Activated CD4-positive, alpha-beta T cell treated with anti-CD3 and anti-CD28 coated beads for 4 hours (primary cell): Measurements from ENCODE around the gene SH3BP4.

Experiments used
- DNase-seq, 2 donors: peaks; one replicate each; pipeline ENCODE4 v3.0.0-alpha.2; 2020

The SH3BP4 gene

DNA sequence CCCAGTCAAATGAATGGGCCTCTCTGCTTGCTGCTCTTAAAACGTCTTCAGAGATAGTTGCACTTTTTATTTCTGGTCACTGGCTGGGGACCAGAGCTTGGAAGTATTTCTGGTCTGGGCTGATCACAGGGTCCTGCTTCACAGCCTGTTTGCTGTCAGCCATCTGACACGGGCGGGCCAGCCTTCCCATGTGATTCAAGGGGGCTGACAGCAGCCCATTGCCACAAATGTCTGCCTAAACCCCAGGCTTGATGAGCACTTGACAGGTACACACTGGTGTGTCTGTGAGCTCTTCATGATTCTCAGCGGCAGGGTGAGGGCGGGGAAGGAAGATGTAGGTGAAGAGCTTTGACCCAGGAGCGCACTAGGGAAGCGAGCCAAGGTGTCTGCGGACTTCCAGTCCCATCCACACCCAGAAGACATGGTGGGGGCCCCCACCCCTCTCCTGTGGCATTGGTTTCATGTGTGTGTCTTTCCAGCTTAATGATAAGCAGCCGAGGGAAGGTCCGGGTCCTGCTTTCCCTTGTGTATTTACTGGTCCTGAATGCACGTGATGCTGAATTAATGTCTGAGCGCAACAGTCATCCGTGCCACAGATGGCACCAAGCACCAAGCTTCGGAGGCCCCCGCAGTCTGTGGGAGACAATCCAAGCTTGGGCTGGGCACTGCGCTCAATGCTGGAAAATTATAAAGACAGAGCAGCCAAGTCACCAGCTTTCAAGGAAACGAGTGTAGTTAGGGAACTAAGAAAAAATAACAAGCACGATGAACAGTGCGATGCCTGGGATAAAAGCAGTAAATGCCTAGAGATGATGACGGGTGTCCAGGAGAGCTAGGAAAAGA, 73.3 kb downstream of the SH3BP4 start:
- DNase-seq: no peak

GRCh38 chr2:235025800-235026536, 74.2 kb downstream of the SH3BP4 start:
- DNase-seq: no peak

DNA sequence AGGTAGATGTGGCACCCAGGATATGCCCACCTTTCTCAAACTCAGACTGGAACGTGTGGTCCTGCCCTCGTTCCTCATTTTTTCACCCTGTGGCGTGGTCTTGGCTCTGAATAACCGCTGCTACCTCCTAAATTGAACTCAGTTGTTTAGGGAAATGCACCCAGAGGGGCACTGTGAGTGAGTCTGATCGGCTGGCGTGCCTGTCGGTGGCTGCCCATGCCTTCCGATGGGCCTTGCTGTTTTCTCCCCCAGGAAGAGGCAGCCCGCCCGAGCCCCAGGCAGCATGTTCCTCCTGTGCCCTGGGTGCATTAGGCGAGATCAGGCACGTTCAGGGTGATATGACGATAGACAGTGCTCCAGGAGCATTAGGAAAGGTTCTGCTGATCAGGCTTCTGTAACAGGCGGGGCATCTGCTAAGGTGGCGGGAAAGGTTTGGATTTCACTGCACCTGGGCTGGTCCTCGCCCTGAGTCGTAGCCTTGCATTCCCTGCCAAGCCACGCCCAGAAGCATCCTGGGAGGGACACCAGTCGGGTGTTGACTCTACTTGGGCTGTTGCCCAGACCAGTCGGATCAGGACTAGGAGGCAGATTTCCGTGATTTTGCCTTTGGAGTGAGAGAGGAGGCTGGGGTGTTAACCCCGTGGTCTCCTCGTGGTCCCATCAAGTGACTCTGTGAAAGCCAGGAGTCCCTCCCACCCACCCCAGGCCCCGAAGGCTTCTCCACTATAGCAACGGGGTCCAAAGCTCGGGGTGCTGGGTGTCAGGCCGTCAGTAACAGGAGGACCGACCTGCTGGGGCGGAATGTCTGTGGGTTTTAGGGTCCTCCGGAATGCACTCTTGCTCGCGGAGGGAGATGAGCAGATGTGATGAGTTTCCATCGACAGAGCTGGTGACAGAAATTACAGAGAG, 75.1 kb downstream of the SH3BP4 start:
- DNase-seq: no peak

DNA sequence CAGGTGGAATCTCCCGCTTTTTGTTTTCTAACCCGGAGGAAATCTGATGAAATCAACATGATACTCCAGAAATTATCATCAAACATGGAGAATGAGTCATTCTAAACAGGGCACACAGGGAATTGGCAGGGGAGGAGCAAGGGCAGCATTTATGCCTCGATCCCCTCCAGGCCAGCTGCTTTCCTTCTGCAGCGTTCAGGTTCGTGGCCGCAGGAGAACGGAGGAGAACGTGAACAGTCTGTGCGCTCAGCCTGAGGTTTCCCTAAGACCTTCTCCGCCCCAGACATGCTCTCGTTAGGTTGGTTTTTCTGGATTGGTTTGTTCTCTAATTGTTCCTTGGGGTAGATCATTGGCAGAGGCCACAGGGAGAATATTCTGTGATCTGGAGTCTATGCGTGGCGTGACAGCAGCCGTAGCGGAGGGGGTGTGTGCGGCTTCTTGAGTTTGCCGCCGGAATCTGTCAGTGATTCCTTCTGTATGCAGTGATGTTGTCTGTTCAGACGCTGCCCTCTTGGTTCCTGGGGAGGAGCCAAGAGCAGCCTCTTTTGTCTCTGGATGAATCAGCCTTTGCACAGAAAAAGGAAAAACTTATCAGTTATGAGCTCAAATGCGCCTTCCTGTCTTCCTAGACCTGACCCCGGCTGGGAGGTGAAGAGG, 75.9 kb downstream of the SH3BP4 start:
- no peak for DNase-seq

- DNase-seq: no peak
Observed at GRCh38 chr2:235028646-235029045, 76.8 kb downstream of the SH3BP4 start.

DNA sequence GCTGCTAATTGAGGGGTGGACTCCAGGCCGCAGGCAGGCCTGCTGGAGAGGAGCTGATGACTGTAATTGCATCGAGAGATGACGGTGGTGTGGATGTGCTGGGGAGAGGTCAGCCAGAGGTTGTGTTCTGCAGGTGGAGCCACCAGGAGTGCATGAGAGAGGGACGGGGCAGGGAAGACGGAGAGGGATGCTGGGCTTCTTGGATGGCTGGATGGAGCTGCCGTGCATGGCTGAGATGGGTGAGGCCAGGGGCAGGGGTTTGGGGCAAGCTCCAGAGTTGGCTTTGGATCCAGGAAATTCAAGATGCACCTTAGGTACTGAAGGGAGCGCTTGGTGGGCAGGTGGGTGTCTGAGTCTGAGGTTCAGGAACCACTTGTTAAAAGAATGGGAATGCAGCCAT, 77.2 kb downstream of the SH3BP4 start:
- no peak for DNase-seq

DNA sequence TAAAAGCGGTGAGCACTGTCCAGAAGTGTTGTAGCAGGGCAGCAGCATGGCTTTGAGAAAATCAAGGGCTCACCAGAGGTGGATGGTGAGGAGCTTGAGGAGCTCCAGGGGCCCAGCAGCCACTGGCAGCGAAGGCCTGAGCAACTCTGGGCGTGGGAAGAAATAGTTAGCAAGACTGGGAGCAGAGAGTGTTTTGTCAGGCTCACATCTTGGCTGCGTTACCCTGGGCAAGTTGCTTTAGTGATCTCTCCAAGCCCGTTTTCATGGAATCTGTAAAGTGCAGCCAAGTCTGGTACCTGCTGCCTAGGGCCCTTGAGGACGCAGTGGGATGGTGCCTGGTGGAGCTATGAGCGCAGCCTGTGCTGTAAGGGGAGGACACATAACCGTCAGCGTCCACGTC, 78.3 kb downstream of the SH3BP4 start:
- DNase-seq: no peak

GRCh38 chr2:235030936-235031335, 79.1 kb downstream of the SH3BP4 start:
- DNase-seq: no peak

GRCh38 chr2:235031686-235032373, 80.0 kb downstream of the SH3BP4 start:
- DNase-seq: no peak

- no peak for DNase-seq
Observed at GRCh38 chr2:235032466-235032865, 80.6 kb downstream of the SH3BP4 start.

DNA sequence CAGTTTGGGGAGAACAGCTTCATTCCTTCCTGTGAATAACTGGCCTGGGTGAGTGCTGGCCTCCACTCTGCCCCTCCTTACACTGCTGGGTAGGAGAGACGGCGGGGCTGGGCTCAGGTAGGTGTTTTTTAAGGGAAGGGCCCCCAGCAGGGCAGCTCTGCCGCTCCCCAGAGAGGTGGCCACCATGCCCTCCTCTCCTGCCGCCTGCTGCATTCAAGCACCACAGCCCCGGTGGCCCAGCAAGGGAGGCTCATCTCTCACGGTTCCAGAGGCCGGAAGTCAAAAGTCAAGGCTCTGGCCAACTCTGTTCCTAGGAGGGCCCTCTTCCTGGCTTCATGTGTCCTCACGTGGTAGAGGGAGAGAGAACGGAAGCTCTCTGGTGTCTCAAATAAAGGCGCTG, 81.1 kb downstream of the SH3BP4 start:
- no peak for DNase-seq

GRCh38 chr2:235034265-235035118, 82.7 kb downstream of the SH3BP4 start:
- DNase-seq: no peak

GRCh38 chr2:235037604-235038166, 85.9 kb downstream of the SH3BP4 start:
- DNase-seq: no peak

DNA sequence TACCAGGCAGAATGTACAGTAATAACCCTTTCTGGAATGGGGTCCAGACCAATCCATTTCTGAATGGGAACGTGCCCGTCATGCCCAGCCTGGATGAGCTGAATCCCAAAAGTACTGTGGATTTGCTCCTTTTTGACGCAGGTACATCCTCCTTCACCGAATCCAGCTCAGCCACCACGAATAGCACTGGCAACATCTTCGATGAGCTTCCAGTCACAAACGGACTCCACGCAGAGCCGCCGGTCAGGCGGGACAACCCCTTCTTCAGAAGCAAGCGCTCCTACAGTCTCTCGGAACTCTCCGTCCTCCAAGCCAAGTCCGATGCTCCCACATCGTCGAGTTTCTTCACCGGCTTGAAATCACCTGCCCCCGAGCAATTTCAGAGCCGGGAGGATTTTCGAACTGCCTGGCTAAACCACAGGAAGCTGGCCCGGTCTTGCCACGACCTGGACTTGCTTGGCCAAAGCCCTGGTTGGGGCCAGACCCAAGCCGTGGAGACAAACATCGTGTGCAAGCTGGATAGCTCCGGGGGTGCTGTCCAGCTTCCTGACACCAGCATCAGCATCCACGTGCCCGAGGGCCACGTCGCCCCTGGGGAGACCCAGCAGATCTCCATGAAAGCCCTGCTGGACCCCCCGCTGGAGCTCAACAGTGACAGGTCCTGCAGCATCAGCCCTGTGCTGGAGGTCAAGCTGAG, 89.6 kb downstream of the SH3BP4 start:
- DNase-seq: no peak

DNA sequence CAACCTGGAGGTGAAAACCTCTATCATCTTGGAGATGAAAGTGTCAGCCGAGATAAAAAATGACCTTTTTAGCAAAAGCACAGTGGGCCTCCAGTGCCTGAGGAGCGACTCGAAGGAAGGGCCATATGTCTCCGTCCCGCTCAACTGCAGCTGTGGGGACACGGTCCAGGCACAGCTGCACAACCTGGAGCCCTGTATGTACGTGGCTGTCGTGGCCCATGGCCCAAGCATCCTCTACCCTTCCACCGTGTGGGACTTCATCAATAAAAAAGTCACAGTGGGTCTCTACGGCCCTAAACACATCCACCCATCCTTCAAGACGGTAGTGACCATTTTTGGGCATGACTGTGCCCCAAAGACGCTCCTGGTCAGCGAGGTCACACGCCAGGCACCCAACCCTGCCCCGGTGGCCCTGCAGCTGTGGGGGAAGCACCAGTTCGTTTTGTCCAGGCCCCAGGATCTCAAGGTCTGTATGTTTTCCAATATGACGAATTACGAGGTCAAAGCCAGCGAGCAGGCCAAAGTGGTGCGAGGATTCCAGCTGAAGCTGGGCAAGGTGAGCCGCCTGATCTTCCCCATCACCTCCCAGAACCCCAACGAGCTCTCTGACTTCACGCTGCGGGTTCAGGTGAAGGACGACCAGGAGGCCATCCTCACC, 90.2 kb downstream of the SH3BP4 start:
- DNase-seq: no peak

DNA sequence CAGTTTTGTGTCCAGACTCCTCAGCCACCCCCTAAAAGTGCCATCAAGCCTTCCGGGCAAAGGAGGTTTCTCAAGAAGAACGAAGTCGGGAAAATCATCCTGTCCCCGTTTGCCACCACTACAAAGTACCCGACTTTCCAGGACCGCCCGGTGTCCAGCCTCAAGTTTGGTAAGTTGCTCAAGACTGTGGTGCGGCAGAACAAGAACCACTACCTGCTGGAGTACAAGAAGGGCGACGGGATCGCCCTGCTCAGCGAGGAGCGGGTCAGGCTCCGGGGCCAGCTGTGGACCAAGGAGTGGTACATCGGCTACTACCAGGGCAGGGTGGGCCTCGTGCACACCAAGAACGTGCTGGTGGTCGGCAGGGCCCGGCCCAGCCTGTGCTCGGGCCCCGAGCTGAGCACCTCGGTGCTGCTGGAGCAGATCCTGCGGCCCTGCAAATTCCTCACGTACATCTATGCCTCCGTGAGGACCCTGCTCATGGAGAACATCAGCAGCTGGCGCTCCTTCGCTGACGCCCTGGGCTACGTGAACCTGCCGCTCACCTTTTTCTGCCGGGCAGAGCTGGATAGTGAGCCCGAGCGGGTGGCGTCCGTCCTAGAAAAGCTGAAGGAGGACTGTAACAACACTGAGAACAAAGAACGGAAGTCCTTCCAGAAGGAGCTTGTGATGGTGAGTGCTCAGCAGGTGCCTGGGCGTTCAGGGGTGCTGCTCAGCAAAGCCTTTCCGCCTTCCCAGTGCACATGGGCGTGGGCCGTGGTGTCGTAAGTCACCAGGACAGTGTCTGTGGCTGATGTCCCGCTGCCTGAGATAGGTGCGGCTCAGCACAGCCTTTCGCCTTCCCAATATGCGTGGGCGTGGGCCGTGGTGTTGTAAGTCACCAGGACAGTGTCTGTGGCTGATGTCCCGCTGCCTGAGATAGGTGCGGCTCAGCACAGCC, 91.0 kb downstream of the SH3BP4 start:
- DNase-seq: no peak

DNA sequence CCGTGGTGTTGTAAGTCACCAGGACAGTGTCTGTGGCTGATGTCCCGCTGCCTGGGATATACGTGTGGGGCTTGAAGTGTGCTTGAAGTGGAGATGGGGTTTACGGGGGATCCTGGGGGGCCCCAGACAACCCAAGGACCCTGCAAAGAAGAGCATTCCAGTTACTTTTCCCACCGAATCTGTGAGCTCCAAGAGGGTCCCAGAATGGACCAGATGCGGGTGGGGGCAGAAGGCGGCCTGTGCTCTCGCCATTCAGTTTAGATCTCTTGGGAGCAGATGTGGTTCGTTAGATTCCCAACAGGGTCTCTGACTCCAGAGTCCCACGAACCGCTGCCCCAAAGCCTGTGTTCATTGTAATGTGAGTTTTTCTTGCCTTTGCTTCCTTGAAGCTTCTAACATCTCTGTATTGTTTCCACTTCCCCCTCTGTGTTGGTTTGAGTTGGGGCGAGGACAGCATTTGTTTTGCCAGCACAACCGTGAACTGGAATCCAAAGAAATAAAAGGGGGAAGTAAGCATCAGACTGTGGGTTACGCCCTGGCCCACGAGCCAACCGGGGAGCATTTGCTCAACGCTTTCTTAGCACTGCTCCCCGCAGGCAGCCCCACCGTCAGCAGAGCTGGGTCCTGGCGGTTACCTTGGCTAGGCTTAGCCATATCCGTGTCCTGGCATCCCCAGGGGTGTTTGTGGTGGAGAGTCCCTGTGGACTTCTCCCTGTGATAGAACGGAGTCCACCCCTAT, 92.1 kb downstream of the SH3BP4 start:
- DNase-seq: no peak
